Endometrial microvascular endothelial cells (primary cell): ENCODE results near the gene TEX53. TPM values are rescaled to one million over a fixed set of nuclear protein-coding genes. Genes with fewer than 3 reads are reported as not detected.

Source experiments
- in situ Hi-C: cut with HindIII; loops from 2 replicates; pipeline ENCODE4 v1.10.0; 2017; ENCODE audit warnings: low sequenced_read_pairs, low pct_unique_long_range_greater_than_20kb; ENCODE audit errors: inconsistent ontology term
- total RNA-seq: library from RNA; depleted of rRNA; stranded (reverse); fragments of >200 nt; gene quantifications from one replicate; pipeline ENCODE4 v1.2.3, GENCODE V29; 2015; ENCODE audit errors: inconsistent ontology term

Gene TEX53
- total RNA-seq, 1 donor from 2014 or later: not detected

DNA sequence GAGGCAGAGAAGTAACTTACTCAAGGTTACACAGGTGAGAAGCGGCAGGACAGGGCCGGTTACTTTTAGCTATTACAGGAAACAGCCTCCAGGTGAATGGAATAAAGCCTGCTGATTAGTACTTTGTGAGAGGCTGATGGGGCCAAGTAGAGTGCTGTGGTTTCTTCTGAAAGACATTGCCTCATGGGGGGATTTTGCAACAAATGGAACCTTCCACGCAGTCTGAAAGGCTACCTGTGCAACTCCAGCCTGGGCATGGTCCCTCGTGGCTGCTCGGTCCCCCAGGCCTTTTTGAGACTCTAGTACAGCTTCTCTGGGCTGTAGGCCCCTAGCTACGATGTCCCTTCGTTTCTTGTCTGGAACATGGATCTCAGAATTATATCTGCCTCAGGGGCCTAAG lies 44.5 kb downstream of the TEX53 start:
- in situ Hi-C loops: no loop called here

- in situ Hi-C loops: no loop called here
Observed at GRCh38 chr9:114612272-114612923, 45.2 kb downstream of the TEX53 start.

- in situ Hi-C loops: no loop called here
Observed at GRCh38 chr9:114611516-114612271, 45.9 kb downstream of the TEX53 start.

DNA sequence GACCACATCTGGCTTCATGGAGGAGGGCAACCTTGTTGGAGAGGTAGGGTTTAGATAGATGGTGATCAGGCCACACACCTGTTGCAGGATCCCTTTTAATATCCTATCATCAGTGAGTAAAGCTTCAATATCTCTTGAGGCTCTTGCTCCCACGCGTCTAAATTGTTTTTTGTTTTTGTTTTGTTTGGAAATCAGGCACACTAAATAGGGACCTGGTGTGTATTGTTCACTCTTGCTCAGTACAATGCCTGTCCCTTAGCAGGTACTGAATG lies 49.1 kb downstream of the TEX53 start:
- in situ Hi-C loops: no loop called here

GRCh38 chr9:114607671-114608524 lies 49.7 kb downstream of the TEX53 start:
- in situ Hi-C loops: no loop called here

- in situ Hi-C loops: no loop called here
Observed at GRCh38 chr9:114606597-114607207, 50.9 kb downstream of the TEX53 start.

Other genes with a start within 250 kb of the TEX53 start
- gene WHRN, start 152.3 kb downstream of the TEX53 start, total RNA-seq: not detected
- 117 TPM for gene ATP6V1G1, start 70.0 kb downstream of the TEX53 start, total RNA-seq
- 0.93 TPM for gene TMEM268, start 46.5 kb downstream of the TEX53 start, total RNA-seq
- not detected for gene TEX48, start 24.4 kb upstream of the TEX53 start, total RNA-seq
- 2.7 TPM for gene TNFSF15, start 148.2 kb upstream of the TEX53 start, total RNA-seq